Stimulated activated CD8-positive, alpha-beta memory T cell treated with anti-CD3 and anti-CD28 coated beads, Interleukin-15, amount 100 ng/mL, for 24 hours (primary cell): Measurements from ENCODE around the gene SLC9B2.

Experiments
- DNase-seq: peaks from one replicate; pipeline ENCODE4 v3.0.0-alpha.2; 2020; ENCODE audit warnings: low read depth

SLC9B2 gene

GRCh38 chr4:103075894-103076746 lies 441 bp downstream of the SLC9B2 start:
- peak; percentile 39 for DNase-seq

- DNase-seq = no peak
These were observed 1.1 kb downstream of the SLC9B2 start for GRCh38 chr4:103075435-103075893.

- DNase-seq = no peak
These were observed 1.7 kb downstream of the SLC9B2 start for GRCh38 chr4:103074744-103075434.

- no peak for DNase-seq
These were observed 2.6 kb downstream of the SLC9B2 start for GRCh38 chr4:103073792-103074438.

GRCh38 chr4:103067841-103068547 lies 8.6 kb downstream of the SLC9B2 start:
- DNase-seq = no peak

- DNase-seq = no peak
These were observed 16.0 kb downstream of the SLC9B2 start for GRCh38 chr4:103060453-103061148.

- DNase-seq = no peak
These were observed 22.5 kb downstream of the SLC9B2 start for GRCh38 chr4:103054030-103054429.

- no peak for DNase-seq
These were observed 23.8 kb downstream of the SLC9B2 start for GRCh38 chr4:103052779-103053178.

GRCh38 chr4:103052145-103052544 lies 24.4 kb downstream of the SLC9B2 start:
- no peak for DNase-seq

GRCh38 chr4:103050736-103051436 lies 25.7 kb downstream of the SLC9B2 start:
- no peak for DNase-seq

- no peak for DNase-seq
These were observed 29.9 kb downstream of the SLC9B2 start for GRCh38 chr4:103046416-103047290.

- DNase-seq = no peak
These were observed 32.4 kb downstream of the SLC9B2 start for GRCh38 chr4:103044183-103044582.

GRCh38 chr4:103036169-103036568 lies 40.4 kb downstream of the SLC9B2 start:
- DNase-seq = no peak

- DNase-seq = no peak
These were observed 44.0 kb downstream of the SLC9B2 start for GRCh38 chr4:103032574-103032973.

GRCh38 chr4:103030791-103031190 lies 45.8 kb downstream of the SLC9B2 start:
- no peak for DNase-seq

- DNase-seq = no peak
These were observed 47.3 kb downstream of the SLC9B2 start for GRCh38 chr4:103029300-103029699.

- DNase-seq = no peak
These were observed 49.7 kb downstream of the SLC9B2 start for GRCh38 chr4:103026868-103027267.

GRCh38 chr4:103024996-103025395 lies 51.6 kb downstream of the SLC9B2 start:
- no peak for DNase-seq

- no peak for DNase-seq
These were observed 55.4 kb downstream of the SLC9B2 start for GRCh38 chr4:103021120-103021519.
